H4 (cell line): ENCODE measurements around the gene ATP13A1. TPM values are rescaled to one million over a fixed set of nuclear protein-coding genes. Genes with fewer than 3 reads are reported as not detected.

Experiments
- DNase-seq: peaks from one replicate; pipeline ENCODE4 v3.0.0-alpha.2; 2015; ENCODE audit warnings: low spot score
- total RNA-seq: library from RNA; depleted of rRNA; stranded (reverse); fragments of >200 nt; shearing (Covaris generic); gene quantifications from 2 replicates; pipeline ENCODE4 v1.2.3, GENCODE V29; 2014

The ATP13A1 gene
- total RNA-seq, 1 experiment from 2014 or later, result 39.6 TPM

- DNase-seq, result no peak
These were observed 613 bp downstream of the ATP13A1 start for GRCh38 chr19:19662871-19663255.

DNA sequence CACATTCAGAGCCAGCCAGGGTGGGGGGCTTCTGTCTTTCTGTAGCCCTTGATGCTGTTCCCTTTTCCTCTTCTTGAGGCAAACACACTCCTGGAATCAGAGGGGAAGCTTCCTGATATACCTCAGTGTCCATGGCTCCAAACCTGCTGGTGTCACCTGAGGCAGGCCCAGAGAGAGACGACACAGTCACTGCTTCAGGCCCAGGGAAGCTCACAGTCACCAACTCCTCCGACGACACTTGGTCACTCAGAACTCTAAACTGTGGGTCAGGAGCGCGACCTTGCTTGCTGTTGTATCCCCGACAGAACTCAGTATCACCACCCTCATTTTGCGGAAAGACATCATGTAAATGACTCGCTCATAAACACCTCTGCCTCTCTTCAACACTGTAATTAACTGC, 1.1 kb downstream of the ATP13A1 start:
- DNase-seq, result no peak

DNA sequence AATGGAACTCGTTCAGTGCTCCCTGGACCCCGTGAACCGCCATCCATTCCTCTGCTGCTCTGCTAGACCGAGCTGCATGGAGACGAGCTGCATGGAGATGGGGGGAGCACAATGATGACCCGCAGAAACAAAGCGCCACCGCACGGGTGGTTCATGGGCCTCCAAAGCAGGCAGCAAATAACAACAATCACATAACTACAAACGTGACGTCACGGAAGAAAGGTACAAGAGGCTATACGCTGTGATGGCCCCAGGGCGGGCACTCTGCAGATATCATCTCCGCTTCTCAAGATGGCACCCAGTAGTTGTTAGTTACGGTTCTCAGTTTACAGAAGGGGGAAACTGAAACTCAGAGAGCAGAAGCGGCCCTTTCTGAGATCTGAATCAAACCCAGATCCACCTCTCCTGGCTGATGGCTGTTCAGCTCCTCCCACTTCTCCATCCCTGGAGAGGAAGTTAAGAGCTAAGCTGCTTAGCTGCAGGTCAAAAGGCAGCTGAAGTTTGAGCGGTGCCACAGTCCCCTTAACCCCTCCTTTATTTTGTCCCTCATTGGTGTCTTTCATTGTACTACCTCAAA, 1.7 kb downstream of the ATP13A1 start:
- DNase-seq, result no peak

- no peak for DNase-seq
These were observed 2.3 kb downstream of the ATP13A1 start for GRCh38 chr19:19661141-19661674.

DNA sequence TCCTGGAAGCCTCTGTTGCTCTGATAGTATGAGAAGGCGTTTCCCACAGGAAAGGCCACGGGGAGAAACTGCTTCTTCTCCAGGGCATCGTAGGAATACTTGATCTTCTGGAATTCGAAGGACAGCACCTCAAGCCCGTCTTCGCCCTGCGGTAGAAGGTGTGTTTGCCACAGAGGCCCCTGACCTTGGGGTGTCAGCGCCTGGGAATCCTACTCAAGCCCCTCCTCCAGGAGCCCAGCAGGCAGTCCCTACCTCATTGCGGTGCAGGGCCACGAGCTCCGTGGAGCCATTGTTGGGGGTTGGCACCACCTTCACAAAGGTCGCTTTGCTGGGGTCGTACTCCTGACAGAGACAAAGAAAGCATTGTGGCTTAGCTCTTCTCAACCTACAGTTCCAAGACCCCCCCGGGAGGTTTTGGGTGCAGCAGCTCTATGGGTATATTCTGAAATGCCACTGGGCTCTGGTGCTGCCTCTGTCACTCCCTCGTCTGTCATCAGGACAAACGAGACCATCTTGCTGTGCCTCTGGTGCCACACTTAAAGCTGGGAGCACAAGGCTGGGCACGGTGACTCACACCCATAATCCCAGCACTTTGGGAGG, 3.7 kb downstream of the ATP13A1 start:
- DNase-seq, result no peak

- DNase-seq, result no peak
These were observed 6.1 kb downstream of the ATP13A1 start for GRCh38 chr19:19657397-19657783.

GRCh38 chr19:19656451-19657396, 6.8 kb downstream of the ATP13A1 start:
- no peak for DNase-seq

GRCh38 chr19:19655641-19656343, 7.7 kb downstream of the ATP13A1 start:
- no peak for DNase-seq

- no peak for DNase-seq
These were observed 8.4 kb downstream of the ATP13A1 start for GRCh38 chr19:19655051-19655594.

- no peak for DNase-seq
These were observed 9.0 kb downstream of the ATP13A1 start for GRCh38 chr19:19654441-19654840.

- DNase-seq, result no peak
These were observed 9.8 kb downstream of the ATP13A1 start for GRCh38 chr19:19653597-19654147.

DNA sequence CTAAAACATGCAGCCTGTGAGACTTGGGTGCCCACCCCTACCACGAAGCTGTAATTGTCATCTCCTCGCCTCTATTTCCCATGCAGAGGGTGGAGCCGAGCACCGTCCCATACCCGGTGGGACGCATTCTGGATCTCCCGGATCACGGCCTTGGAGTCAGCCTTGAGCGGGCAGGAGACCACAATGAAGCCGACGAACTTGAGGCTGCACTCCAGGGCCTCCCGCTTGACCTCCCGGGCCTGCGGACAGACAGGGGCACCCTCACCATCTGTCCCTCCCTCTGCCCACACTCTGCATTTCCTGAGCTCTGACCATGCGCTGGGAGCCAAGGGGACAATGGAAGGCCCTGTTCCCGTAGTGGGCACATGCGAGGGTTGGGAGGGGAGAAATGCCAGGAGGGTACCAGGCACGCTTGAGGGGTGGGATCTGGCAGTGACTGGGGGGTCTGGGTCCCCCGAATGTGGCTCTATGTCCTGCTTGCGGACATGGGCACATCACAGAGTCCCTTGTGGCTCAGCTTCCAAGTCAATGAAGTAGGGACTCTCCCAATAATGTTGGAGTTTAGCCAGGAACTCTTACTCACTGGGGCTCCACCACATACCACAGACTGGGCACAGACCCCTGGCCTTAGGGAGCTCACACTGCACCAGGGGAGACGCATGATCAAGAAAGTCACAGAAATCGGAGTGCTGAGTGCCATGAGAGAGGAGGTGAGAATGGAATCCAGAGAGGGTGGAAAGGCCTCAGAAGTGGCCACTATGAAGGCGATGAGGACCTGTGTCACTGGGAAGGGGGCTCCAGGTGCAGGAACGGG, 10.8 kb downstream of the ATP13A1 start:
- no peak for DNase-seq

GRCh38 chr19:19651076-19651475, 12.4 kb downstream of the ATP13A1 start:
- DNase-seq, result no peak

DNA sequence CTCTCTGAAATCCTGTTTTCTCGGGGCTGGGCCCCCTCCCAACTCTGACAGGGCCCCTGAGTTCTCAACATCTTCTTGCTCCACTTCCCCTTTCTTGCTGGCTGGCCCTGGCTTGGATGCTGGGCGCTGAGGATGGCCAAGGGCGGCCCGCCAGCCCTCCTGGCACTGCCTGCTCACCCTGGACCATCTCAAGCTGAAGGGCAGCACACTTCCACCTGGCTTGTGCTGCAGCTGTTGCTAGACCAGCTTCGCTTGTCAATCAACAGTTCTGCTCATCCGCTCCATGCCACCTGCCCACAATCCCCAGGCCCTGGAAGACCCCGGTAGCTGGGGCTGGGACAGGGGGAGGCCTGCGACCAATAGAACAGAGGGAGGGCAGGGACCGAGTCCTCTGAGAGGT, 13.1 kb downstream of the ATP13A1 start:
- DNase-seq, result no peak

DNA sequence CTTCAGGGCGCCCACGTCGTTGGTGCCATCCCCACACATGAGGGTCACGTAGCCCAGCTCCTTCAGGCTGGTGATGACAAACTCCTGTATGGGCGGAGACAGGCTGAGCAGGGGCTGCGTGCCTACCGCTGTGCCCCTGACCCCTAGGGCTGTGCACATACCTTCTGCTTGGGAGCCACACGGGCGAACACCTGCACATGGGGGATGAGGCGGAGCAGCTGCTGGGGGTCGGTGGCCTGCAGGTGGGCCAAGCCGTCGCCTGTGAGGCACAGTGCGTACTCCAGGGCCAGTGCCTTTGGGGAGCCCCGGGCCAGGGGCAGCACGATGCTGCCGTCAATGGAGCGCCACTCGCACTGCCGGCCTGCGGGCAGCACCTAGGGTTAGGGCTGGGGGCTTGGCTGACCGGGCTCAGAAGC, 13.9 kb downstream of the ATP13A1 start:
- DNase-seq, result no peak

DNA sequence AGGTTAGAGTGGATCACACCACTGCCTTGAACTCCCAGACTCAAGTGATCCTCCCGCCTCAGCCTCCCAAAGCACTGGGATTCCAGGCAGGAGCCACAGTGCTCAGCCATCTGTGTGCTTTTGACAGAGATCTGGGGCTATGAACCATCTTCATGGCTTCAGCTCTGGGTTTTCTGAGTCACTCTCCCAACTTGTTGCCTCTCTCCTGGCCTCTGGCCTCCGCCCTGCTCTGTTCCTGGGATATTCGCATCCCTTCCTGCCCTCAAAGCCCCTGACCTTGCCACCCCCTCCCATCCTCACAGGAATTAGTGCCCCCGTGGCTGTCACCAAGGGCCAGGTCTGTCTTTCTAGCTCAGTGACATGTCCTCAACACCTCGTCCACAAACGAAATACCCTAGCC, 14.3 kb downstream of the ATP13A1 start:
- DNase-seq, result no peak

DNA sequence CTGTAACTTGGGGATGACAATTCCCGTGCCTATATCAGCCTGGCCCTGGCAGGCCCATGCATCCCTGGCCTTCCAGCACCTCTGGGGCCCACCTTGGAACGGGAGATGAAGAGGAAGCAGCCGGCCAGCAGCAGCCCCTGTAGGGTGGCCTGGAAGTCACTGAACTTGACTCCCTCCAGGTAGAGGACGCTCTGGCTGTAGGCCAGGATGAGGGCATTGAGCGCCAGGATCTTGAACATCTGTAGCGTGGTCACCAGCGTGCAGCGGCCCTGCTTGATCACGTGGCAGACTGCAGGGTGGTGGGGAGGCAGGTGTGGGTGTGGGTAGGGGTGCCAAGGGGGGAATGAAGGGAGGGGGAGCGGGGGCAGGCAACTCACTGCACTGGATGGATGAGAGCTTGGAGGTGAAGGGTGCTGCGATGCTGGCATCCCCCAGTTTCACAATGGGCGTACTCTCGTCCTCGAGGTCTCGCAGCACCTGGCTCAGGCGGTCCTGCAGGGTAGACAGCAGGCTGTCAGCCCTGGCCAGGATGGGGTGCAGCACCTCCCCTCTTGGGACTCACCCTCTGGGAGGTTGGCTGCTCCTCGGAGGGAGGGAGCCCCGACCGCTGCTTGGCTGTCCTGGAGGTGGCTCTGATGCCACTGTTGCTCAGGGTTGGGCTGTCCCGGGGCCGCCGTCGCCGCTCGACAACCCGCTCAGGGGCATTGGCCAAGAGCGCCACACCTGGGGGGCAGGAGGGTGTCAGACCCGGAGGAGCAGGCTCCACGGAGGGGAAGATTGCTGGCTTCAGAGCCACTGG, 16.2 kb downstream of the ATP13A1 start:
- DNase-seq, result no peak

DNA sequence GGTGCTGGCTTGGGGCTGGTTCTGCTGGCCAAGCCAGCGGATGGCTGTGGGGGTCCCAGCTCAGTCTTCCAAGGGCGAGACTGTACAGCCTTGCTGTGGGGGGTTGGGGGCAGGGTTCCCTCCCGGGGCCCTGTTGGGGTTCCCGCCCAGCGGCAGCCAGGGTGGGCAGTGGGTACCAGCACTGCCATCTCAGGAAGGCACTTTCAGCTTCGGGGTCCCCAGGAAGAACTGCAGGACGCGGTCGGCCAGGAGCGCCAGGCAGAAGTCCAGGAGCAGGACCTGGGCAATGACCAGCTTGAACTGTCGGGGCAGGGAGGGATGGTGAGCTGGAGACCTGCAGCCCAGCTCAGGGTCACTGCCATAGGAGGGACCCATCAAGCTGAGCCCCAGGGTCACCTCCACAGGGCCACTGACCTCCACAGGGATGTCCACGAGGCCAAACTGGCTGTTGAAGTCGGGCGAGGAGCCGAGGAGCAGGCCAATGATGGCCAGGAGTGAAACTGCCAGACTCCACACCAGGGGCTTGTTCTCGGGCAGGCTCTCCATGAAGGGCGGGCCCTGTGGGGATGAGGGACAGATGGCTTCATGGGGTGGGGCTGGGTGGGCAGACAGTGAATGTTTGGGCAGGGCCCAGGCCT, 18.1 kb downstream of the ATP13A1 start:
- no peak for DNase-seq

DNA sequence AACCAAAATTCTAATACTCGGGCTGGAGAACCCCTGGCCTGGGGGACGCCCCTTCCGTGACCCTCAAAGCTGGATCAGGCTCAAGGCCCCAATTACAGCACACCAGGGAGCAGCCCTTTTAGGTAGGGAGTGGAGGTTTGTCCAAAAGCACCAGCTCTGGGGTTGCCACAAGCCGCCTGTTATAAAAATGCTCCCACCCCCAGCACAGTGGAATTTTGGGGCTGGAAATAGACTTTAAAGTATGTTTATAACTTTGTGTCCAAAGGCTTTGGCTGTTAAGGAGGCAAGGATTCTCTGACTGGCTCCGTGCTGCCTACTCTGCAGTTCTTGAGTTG, 19.5 kb downstream of the ATP13A1 start:
- DNase-seq, result no peak
